ENCODE results near the gene ATP10A. TPM values are rescaled to one million over a fixed set of nuclear protein-coding genes. Genes with fewer than 3 reads are reported as not detected.

ATP10A gene
- total and polyA plus RNA-seq, 3 experiments from 2014 or later: 8.2 to 28.9 (median 24.0) TPM

DNA sequence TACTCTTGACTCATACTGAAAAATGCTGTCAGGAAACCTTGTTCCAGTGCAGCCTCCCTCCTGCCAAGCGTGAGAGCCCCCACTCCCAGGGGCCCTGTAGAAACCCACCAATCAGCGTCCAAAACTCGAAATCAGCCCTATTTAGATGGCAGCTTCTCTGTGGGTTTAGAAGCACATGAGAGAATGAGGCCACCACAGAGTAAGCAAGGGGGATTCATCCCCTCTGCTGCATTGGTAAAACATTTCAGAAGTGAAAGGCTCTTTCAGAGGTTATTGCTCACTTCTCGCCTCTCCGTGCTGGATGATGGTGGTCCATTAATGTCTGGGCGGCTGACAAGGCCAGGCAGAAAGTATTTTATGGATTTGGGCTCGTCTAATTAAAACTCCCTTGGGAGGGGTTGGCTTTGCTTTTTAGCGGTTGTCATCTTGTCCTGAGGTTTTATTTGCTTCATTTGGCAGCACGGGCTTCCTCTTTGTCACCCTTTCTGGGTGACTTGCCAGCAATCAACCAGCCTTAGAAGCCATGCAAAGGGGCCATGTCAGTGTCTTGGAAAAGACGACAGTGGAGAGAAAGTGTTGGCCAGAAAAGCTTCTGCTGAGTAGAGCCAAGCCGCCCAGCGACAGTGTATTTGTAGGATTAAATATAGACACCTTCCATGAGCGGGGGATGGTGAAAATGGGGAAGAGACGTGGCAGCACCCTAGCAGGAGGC, 145.5 kb downstream of the ATP10A start:
- DNase-seq: no peak
- ChIA-PET POLR2A (no interaction called here), CTCF (no interaction called here)
- Mint-ChIP-seq H3K27ac (no peak overlapping the region), H3K36me3 (peaks cover 0 to 78% (median 7%) of the 10 kb centered on the region in 3 donors), H3K4me3 (no peak overlapping the region), H3K9me3 (no peaks in the 10 kb centered on the region), H3K27me3 (no peaks in the 10 kb centered on the region), H3K4me1 (no peaks in the 10 kb centered on the region)
- H3K4me1 ChIP-seq (ENCODE audit: insufficient read depth, low read length): no peaks in the 10 kb centered on the region
- H3K36me3 ChIP-seq (ENCODE audit: insufficient read depth, low read length): no peaks in the 10 kb centered on the region
- H3K9me3 ChIP-seq (ENCODE audit: low read length): no peaks in the 10 kb centered on the region
- no peak overlapping the region for H3K27ac ChIP-seq (ENCODE audit: low read depth, low read length)
- no peak overlapping the region for H3K4me3 ChIP-seq (ENCODE audit: low read length)
- no peaks in the 10 kb centered on the region for H3K27me3 ChIP-seq (ENCODE audit: insufficient read depth, low read length, poor library complexity, severe bottlenecking)

DNA sequence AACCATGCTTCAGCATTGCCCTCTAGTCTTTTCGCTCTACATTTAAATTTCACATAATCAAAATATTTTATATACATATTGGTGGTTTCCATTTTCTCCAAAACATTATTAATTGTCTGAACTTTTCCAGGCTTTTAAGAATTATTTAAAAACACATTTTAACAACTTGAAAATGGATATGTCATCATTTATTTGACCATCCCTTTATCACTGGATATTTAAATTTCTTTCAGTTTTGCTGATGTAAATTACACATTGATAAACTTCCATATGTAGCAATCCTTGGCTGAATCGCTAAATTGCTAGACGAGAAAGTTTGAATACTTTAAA, 146.0 kb downstream of the ATP10A start:
- no peaks in the 10 kb centered on the region for H3K9me3 Mint-ChIP-seq
- H3K36me3 Mint-ChIP-seq: peaks cover 0 to 77% (median 6%) of the 10 kb centered on the region in 3 donors
- no peaks in the 10 kb centered on the region for H3K9me3 ChIP-seq (ENCODE audit: low read length)
- no peaks in the 10 kb centered on the region for H3K27me3 ChIP-seq (ENCODE audit: insufficient read depth, low read length, poor library complexity, severe bottlenecking)
- no peak overlapping the region for H3K27ac ChIP-seq (ENCODE audit: low read depth, low read length)
- ChIA-PET CTCF (no interaction called here), POLR2A (no interaction called here)
- H3K4me1 ChIP-seq (ENCODE audit: insufficient read depth, low read length): no peaks in the 10 kb centered on the region
- no peak overlapping the region for H3K4me3 Mint-ChIP-seq
- no peak overlapping the region for H3K27ac Mint-ChIP-seq
- no peaks in the 10 kb centered on the region for H3K4me1 Mint-ChIP-seq
- no peak overlapping the region for H3K4me3 ChIP-seq (ENCODE audit: low read length)
- no peak for DNase-seq
- H3K27me3 Mint-ChIP-seq: no peaks in the 10 kb centered on the region
- H3K36me3 ChIP-seq (ENCODE audit: insufficient read depth, low read length): no peaks in the 10 kb centered on the region

DNA sequence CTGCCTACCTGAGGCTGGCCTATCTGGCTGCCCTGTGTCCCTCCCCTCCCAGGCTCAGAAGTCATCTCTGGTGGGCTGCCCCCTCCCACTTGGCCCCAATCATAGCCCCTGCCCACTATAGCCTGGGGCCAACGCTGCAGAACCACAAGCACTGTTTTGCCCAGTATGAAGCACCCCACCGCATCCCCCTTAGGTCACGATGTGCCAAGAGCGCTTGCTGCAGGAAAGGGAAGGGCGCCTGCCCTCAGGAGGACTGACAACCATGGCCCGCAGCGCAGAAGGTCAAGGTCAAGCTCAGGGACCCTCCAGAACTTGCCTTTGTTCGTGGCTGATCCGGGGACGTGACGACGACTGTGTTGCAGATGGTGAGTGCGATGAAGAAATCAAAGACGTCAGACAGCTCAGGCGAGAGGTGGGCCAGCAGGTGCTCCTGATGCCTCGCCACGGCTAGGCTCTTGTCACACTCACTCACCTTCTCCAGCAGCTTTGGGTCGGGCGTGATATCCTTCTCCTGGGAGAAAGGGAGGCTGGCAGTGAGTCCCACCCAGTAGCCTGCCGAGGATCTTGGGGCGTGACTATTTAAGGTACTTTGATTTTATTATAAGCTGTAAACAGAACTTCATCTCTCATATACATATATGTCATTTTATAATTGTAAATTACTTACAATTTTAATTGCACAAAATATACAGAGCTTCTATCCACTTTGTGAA, 146.6 kb downstream of the ATP10A start:
- H3K4me1 ChIP-seq (ENCODE audit: insufficient read depth, low read length): no peaks in the 10 kb centered on the region
- H3K27ac ChIP-seq (ENCODE audit: low read depth, low read length): no peak overlapping the region
- H3K9me3 ChIP-seq (ENCODE audit: low read length): no peaks in the 10 kb centered on the region
- Mint-ChIP-seq H3K4me1 (no peaks in the 10 kb centered on the region), H3K27ac (no peak overlapping the region), H3K27me3 (no peaks in the 10 kb centered on the region), H3K36me3 (peaks cover 0 to 77% (median 2%) of the 10 kb centered on the region in 3 donors), H3K9me3 (no peaks in the 10 kb centered on the region), H3K4me3 (no peak overlapping the region)
- H3K36me3 ChIP-seq (ENCODE audit: insufficient read depth, low read length): no peaks in the 10 kb centered on the region
- H3K27me3 ChIP-seq (ENCODE audit: insufficient read depth, low read length, poor library complexity, severe bottlenecking): no peaks in the 10 kb centered on the region
- DNase-seq: no peak
- POLR2A ChIA-PET: no interaction called here
- CTCF ChIA-PET: no interaction called here
- H3K4me3 ChIP-seq (ENCODE audit: low read length): no peak overlapping the region

DNA sequence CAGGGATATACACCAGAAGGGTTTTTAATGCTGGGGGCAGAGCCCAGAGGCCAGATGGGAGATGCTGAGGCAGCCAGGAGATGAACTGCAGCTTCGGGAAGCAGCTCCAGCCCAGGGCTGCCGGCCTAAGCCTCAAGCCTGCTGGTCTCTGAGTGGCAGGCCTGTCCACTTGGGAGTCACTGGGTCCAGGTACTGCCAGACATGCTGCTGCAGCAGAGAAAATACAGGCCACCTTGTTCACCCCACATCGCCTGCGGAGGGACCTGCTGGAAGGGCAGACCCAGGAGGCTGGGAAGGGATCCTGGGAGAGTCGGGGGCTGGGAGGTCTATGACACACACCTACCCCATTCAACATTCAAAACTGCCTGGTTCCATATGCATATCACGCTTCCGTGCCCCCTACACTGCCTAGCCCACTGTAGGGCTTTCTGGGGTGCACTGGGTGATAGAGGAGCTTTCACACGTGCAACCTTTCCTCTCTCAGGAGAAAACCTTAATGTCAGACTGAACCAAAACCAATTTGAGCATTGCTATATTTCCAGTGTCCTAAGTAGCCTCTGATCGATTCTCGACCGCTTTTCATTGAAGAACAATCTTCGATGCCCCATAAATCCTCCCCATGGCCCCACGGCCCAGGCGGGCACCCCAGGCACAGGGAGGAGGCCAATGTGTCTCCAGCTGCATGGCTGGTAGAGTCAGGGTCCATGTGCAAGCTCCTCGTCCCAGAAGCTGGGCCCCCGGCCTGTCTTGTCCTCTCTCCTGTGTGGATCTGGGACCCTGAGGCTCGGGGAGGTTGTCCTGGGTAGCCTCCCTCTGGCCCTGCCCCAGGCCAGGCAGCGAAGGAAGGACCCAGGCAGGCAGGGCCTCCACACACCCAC, 147.4 kb downstream of the ATP10A start:
- CTCF ChIA-PET: no interaction called here
- Mint-ChIP-seq H3K9me3 (no peaks in the 10 kb centered on the region), H3K36me3 (peaks cover 0 to 75% (median 0%) of the 10 kb centered on the region in 3 donors), H3K27me3 (no peaks in the 10 kb centered on the region), H3K4me1 (no peaks in the 10 kb centered on the region), H3K27ac (no peak overlapping the region), H3K4me3 (no peak overlapping the region)
- Histone ChIP-seq H3K4me3 (ENCODE audit: low read length) (no peak overlapping the region), H3K4me1 (ENCODE audit: insufficient read depth, low read length) (no peaks in the 10 kb centered on the region), H3K36me3 (ENCODE audit: insufficient read depth, low read length) (no peaks in the 10 kb centered on the region), H3K27ac (ENCODE audit: low read depth, low read length) (no peak overlapping the region), H3K27me3 (ENCODE audit: insufficient read depth, low read length, poor library complexity, severe bottlenecking) (no peaks in the 10 kb centered on the region), H3K9me3 (ENCODE audit: low read length) (no peaks in the 10 kb centered on the region)
- no peak for DNase-seq
- POLR2A ChIA-PET: no interaction called here

DNA sequence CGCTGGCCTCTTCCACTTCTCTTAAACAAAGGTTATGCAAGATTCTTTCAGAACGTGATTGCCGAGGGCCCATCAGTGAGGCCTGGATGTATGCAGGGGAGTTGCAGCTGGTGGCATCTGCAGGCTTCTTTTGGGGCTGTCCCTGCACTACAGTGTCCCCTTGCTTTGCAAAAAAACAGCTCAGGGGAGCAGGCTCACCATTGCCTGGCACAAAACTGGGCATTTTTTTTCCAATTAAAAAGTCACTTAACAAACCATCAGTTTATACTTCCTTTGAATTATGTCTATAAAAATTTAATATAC, 148.6 kb downstream of the ATP10A start:
- Mint-ChIP-seq H3K36me3 (peaks cover 0 to 63% (median 0%) of the 10 kb centered on the region in 3 donors), H3K4me3 (no peak overlapping the region), H3K4me1 (no peaks in the 10 kb centered on the region), H3K9me3 (no peaks in the 10 kb centered on the region), H3K27ac (peak overlapping the region in 1 of 8 donors; percentile 5), H3K27me3 (no peaks in the 10 kb centered on the region)
- POLR2A ChIA-PET: no interaction called here
- Histone ChIP-seq H3K4me3 (ENCODE audit: low read length) (no peak overlapping the region), H3K27ac (ENCODE audit: low read depth, low read length) (no peak overlapping the region), H3K9me3 (ENCODE audit: low read length) (no peaks in the 10 kb centered on the region), H3K4me1 (ENCODE audit: insufficient read depth, low read length) (no peaks in the 10 kb centered on the region), H3K36me3 (ENCODE audit: insufficient read depth, low read length) (no peaks in the 10 kb centered on the region), H3K27me3 (ENCODE audit: insufficient read depth, low read length, poor library complexity, severe bottlenecking) (no peaks in the 10 kb centered on the region)
- CTCF ChIA-PET: no interaction called here
- no peak for DNase-seq

DNA sequence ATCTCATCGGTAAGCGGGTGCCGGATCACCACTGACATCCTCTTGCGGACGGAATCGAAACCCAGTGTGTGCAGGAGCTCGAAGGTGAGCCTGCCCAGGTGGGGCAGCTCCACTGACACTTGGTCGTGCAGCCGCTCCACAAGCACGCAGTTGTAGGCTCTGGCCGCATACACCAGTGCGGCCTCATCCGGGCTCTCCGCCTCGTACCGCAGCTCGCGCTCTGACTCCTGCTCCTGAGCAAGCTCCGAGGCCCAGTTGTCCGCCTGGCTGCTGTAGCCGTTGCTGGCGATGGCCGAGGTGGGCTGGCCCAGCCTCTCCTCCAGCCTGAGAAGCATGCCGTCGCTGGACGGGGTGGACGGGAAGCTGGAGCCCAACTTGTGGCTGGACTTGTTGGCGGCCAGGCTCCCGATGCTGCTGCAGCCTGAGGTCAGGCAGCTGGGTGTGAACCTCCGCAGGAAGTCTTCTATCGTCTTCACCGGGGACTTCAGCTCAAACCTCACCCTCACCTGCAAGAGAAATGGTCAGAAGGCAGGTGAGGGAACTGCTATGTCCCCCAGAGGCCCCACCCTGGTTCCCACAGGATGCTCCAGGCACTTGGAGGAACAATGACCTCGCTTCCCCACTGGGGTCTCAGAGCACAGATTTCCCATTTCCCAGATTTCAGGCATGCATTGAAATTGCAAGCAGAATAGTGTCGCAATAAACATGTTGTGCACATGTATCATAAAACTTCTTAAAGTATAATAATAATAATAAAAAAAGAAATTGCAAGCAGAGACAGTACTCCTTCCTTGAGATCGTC, 149.2 kb downstream of the ATP10A start:
- H3K4me1 ChIP-seq (ENCODE audit: insufficient read depth, low read length): no peaks in the 10 kb centered on the region
- CTCF ChIA-PET: no interaction called here
- Mint-ChIP-seq H3K4me3 (no peak overlapping the region), H3K9me3 (no peaks in the 10 kb centered on the region), H3K27me3 (no peaks in the 10 kb centered on the region), H3K4me1 (no peaks in the 10 kb centered on the region), H3K36me3 (peaks cover 0 to 63% (median 0%) of the 10 kb centered on the region in 3 donors), H3K27ac (no peak overlapping the region)
- H3K27me3 ChIP-seq (ENCODE audit: insufficient read depth, low read length, poor library complexity, severe bottlenecking): no peaks in the 10 kb centered on the region
- H3K27ac ChIP-seq (ENCODE audit: low read depth, low read length): no peak overlapping the region
- no peaks in the 10 kb centered on the region for H3K36me3 ChIP-seq (ENCODE audit: insufficient read depth, low read length)
- no peak overlapping the region for H3K4me3 ChIP-seq (ENCODE audit: low read length)
- H3K9me3 ChIP-seq (ENCODE audit: low read length): no peaks in the 10 kb centered on the region
- DNase-seq: no peak
- POLR2A ChIA-PET: no interaction called here

DNA sequence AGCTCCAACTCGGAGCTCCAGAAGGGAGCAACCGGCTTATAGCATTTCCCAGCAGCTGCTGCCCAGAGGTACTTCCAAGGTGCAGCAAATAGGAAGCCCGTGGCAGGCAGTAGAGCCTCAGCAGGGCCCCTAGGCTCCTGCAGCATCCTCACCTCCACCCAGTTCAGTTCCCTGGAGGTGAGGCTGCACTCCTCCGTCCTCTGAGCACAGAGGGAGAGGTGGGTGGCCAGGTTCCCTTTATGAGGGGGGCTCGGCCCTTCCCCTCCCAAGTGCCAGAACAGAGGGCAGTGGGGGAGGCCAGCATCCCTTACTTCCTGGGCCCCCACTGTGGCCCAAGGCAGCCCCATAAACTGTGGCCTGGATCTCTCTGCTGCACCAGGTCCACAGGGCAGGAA, 150.2 kb downstream of the ATP10A start:
- Histone ChIP-seq H3K4me3 (ENCODE audit: low read length) (no peak overlapping the region), H3K27ac (ENCODE audit: low read depth, low read length) (no peak overlapping the region), H3K9me3 (ENCODE audit: low read length) (no peaks in the 10 kb centered on the region), H3K4me1 (ENCODE audit: insufficient read depth, low read length) (no peaks in the 10 kb centered on the region), H3K27me3 (ENCODE audit: insufficient read depth, low read length, poor library complexity, severe bottlenecking) (no peaks in the 10 kb centered on the region), H3K36me3 (ENCODE audit: insufficient read depth, low read length) (no peaks in the 10 kb centered on the region)
- H3K4me1 Mint-ChIP-seq: no peaks in the 10 kb centered on the region
- ChIA-PET CTCF (no interaction called here), POLR2A (no interaction called here)
- H3K9me3 Mint-ChIP-seq: no peaks in the 10 kb centered on the region
- no peak overlapping the region for H3K4me3 Mint-ChIP-seq
- no peak overlapping the region for H3K27ac Mint-ChIP-seq
- no peaks in the 10 kb centered on the region for H3K27me3 Mint-ChIP-seq
- H3K36me3 Mint-ChIP-seq: peaks cover 0 to 58% (median 0%) of the 10 kb centered on the region in 3 donors
- DNase-seq: no peak
